Activated CD4-positive, alpha-beta T cell treated with anti-CD3 and anti-CD28 coated beads for 36 hours (primary cell): ENCODE measurements around the gene SLC25A5. TPM values are rescaled to one million over a fixed set of nuclear protein-coding genes. Genes with fewer than 3 reads are reported as not detected.
A peak's percentile ranks its signal among the peaks of the same experiment; 100 is the strongest.

Experiments
- ATAC-seq: fragments of 200-7000 bp; cut with Tn5 transposase; one replicate; pipeline ENCODE4 v1.10.0; 2021; ENCODE audit warnings: mild to moderate bottlenecking, moderate library complexity
- CTCF ChIA-PET: fragments of 350-600 bp; sonication (Branson Sonifier 250); formaldehyde crosslinking; loops from one replicate; lab custom pipeline; 2021; ENCODE audit warnings: antibody characterized with exemption; lab: Charles Lee
- POLR2A ChIA-PET: fragments of 350-600 bp; sonication (Branson Sonifier 250); formaldehyde crosslinking; loops from one replicate; lab custom pipeline; 2021; ENCODE audit warnings: antibody characterized with exemption, inconsistent platforms; lab: Charles Lee
- DNase-seq: peaks from one replicate; pipeline ENCODE4 v3.0.0-alpha.2; 2020
- H3K27ac Mint-ChIP-seq: one replicate; pipeline ENCODE4 v1.8.0; 2021; ENCODE audit warnings: mixed read lengths
- H3K27me3 Mint-ChIP-seq: one replicate; pipeline ENCODE4 v1.8.0; 2021; ENCODE audit warnings: mixed read lengths
- H3K36me3 Mint-ChIP-seq: one replicate; pipeline ENCODE4 v1.8.0; 2021; ENCODE audit warnings: low read depth, mixed read lengths
- H3K4me1 Mint-ChIP-seq: one replicate; pipeline ENCODE4 v1.8.0; 2021; ENCODE audit warnings: mixed read lengths
- H3K4me3 Mint-ChIP-seq: one replicate; pipeline ENCODE4 v1.8.0; 2021; ENCODE audit warnings: mild to moderate bottlenecking, moderate library complexity, mixed read lengths
- H3K9me3 Mint-ChIP-seq: one replicate; pipeline ENCODE4 v1.8.0; 2021; ENCODE audit warnings: low read depth, mixed read lengths
- intact Hi-C, 2 experiments: fragments of 100-400 bp; cut with DNase I in 1 of 2; cut with micrococcal nuclease in 1 of 2; formaldehyde crosslinking; loops; one replicate each; pipeline versions ENCODE4 v1.14.2 to v1.15.1; 2022 to 2024; cut with DNase I, micrococcal nuclease
- total RNA-seq, 2 experiments: library from RNA; stranded (reverse); gene quantifications; one replicate each; pipeline ENCODE4 v1.2.3, GENCODE V29; 2021

The SLC25A5 gene
- total RNA-seq, 2 experiments from 2014 or later, result 593 to 674 TPM

- Mint-ChIP-seq H3K4me3 (no peak overlapping the region), H3K36me3 (no peaks in the 10 kb centered on the region), H3K27ac (no peak overlapping the region), H3K27me3 (no peaks in the 10 kb centered on the region), H3K4me1 (peaks cover 9% of the 10 kb centered on the region), H3K9me3 (no peaks in the 10 kb centered on the region)
- no peak for ATAC-seq
- DNase-seq, result no peak
- intact Hi-C loops, result no loop called here
- CTCF ChIA-PET, result interaction anchor here (0.7 to 1.2 kb wide), 4 partner anchors 9 to 257 kb away, joined by 3 read pairs; no protein-coding TSS in a partner anchor
- POLR2A ChIA-PET, result no interaction called here
Measured at GRCh38 chrX:119507206-119507605, 39.0 kb downstream of the SLC25A5 start.

DNA sequence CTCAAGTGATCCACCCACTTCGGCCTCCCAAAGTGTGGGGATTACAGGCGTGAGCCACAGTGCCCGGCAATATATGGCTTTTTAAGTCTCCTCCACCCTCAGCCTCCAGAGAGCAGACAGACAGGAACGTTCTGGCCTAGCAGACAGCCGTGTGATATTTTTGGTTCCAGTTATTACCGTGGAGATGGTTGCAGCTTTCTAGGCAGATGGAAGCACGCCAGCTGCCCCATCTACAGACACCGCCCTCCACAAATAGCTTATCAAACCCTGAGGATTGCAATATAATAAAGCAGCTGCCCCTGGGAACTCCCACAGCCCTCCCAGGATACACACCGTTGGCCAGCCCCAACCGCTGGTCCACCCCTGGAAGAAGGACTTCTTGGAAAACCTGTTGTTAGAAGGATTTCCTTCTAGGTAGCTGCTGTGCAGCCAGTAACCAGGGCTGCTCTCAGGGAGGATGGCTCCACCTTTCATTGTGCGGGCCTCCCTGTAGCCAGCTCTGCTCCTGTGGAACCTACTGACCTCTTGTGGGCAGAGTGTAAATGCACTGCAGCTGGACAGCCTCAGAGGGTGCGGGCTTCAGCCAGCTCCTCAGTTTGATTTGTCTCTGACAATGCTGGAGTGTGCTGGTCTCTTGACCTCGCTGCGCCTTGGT is 44.0 kb downstream of the SLC25A5 start:
- ATAC-seq (peak; percentile 80), DNase-seq (peak; percentile 33)
- no peaks in the 10 kb centered on the region for H3K36me3 Mint-ChIP-seq
- intact Hi-C loops, result loop anchor here (1.0 to 10.0 kb wide), 2 partner anchors 24 to 243 kb away; partner anchors contain the start of gene SOWAHD (in 1 of the 2)
- no peaks in the 10 kb centered on the region for H3K9me3 Mint-ChIP-seq
- POLR2A ChIA-PET, result no interaction called here
- H3K27me3 Mint-ChIP-seq, result no peaks in the 10 kb centered on the region
- peaks cover 4% of the 10 kb centered on the region for H3K4me1 Mint-ChIP-seq
- CTCF ChIA-PET, result interaction anchor here (0.6 to 0.7 kb wide), 4 partner anchors 12 to 221 kb away, joined by 3 read pairs; no protein-coding TSS in a partner anchor
- H3K4me3 Mint-ChIP-seq, result no peak overlapping the region
- no peak overlapping the region for H3K27ac Mint-ChIP-seq

DNA sequence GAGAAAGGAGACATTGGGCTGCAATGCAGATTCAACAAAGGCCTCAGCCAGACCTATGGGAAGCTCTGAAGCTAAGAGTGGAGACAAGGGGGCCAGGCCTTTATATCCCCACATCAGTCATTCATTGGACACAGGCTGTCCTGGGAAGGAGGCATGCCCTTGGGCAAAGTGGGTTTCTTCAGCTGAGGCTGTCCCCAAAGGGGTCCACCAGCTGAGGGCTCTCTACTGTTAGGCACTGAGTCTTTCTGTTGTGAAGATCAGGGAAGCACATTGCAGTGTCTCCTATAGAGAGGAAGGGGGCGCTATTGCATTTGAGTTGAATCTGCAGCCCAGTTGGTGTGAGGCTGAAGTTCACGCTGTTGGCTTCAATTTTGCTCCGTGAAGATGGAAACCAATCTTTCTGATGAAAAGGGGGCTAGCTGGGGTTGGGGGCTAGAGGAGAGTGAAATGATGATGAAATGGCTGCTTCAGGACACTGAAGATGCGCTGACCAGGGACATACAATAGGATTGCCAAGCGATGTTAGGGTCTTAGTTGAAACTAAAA is 48.0 kb downstream of the SLC25A5 start:
- DNase-seq (peak; percentile 44), ATAC-seq (peak; percentile 97)
- intact Hi-C loops, result loop anchor here (1.0 to 10.0 kb wide), 9 partner anchors 59 to 365 kb away; partner anchors contain the start of genes NKRF (in 1 of the 2), SOWAHD (in 1 of the 2) and UBE2A (in 1 of the 2)
- Mint-ChIP-seq H3K4me3 (no peak overlapping the region), H3K9me3 (no peaks in the 10 kb centered on the region), H3K27ac (no peak overlapping the region), H3K27me3 (no peaks in the 10 kb centered on the region), H3K4me1 (peaks cover 4% of the 10 kb centered on the region), H3K36me3 (no peaks in the 10 kb centered on the region)
- ChIA-PET CTCF (interaction anchor here (0.6 to 1.8 kb wide), 12 partner anchors 9 to 342 kb away, joined by 3 to 10 read pairs (median 3); no protein-coding TSS in a partner anchor), POLR2A (no interaction called here)

DNA sequence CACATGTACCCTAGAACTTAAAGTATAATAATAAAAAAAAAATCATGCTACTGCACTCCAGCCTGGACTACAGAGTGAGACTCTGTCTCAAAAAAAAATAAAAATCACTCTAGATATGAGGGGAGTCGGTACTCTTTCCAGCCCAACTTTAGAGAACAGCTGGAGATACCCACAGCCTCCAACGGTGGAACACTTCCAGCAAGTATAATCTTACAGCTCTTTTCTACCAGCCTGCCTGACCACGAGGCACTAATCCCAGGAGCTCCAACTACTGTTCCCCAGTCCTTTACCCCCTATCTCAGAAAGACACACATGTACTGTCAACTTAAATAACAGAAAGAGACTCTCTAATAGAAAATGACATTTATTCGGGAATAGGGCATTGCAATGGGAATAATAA is 50.1 kb downstream of the SLC25A5 start:
- Mint-ChIP-seq H3K4me3 (no peak overlapping the region), H3K27me3 (no peaks in the 10 kb centered on the region), H3K27ac (no peak overlapping the region), H3K36me3 (no peaks in the 10 kb centered on the region), H3K4me1 (peaks cover 4% of the 10 kb centered on the region), H3K9me3 (no peaks in the 10 kb centered on the region)
- intact Hi-C loops, result loop anchor here in 1 of 2 experiments (5.0 to 10.0 kb wide), 3 partner anchors 89 to 236 kb away; partner anchors contain the start of genes NKRF and SOWAHD
- ATAC-seq (no peak), DNase-seq (no peak)
- ChIA-PET POLR2A (no interaction called here), CTCF (interaction anchor here (0.6 to 0.7 kb wide), 2 partner anchors 71 to 235 kb away, joined by 3 read pairs; no protein-coding TSS in a partner anchor)

Other genes starting within 250 kb of the SLC25A5 start
- gene PGRMC1, start 232.2 kb upstream of the SLC25A5 start, total RNA-seq, result 10 to 100 TPM; 30.8 to 37.3 TPM
- 1 to 10 TPM; 3.6 to 4.8 TPM for gene SLC25A43, start 69.1 kb upstream of the SLC25A5 start, total RNA-seq
- 10 to 100 TPM; 21.3 to 21.7 TPM for gene STEEP1, start 97.0 kb downstream of the SLC25A5 start, total RNA-seq
- gene UBE2A, start 106.1 kb downstream of the SLC25A5 start, total RNA-seq, result 10 to 100 TPM; 49.2 to 67.9 TPM
- 10 to 100 TPM; 23.8 to 25.0 TPM for gene NKRF, start 138.0 kb downstream of the SLC25A5 start, total RNA-seq
- 100 to 1,000 TPM; 183 to 233 TPM for gene SEPTIN6, start 224.7 kb downstream of the SLC25A5 start, total RNA-seq